ENCODE results near the gene TFG. TPM values are rescaled to one million over a fixed set of nuclear protein-coding genes. Genes with fewer than 3 reads are reported as not detected.

TFG gene
- total RNA-seq, 3 donors from 2014 or later (not counting 1 experiment from before 2014, with no cell fraction given) = 47.6 to 52.8 (median 50.0) TPM

GRCh38 chr3:100732435-100732834 lies 23.1 kb downstream of the TFG start:
- no peak for TF ChIP-seq CTCF (IDR thresholded peaks at IDR 0.05)
- no peaks in the 10 kb centered on the region for H3K9me3 ChIP-seq (ENCODE audit: control insufficient read depth, insufficient read depth, low read length)
- no peaks in the 10 kb centered on the region for H3K9me3 Mint-ChIP-seq
- H3K27ac Mint-ChIP-seq = no peak overlapping the region
- intact Hi-C loops (cut with micrococcal nuclease) = no loop called here
- no peaks in the 10 kb centered on the region for H3K27me3 Mint-ChIP-seq (ENCODE audit: low read depth in 2 of 2)
- H3K36me3 ChIP-seq (ENCODE audit: control insufficient read depth, insufficient read depth, low read length) = peaks cover 61% of the 10 kb centered on the region
- H3K4me3 Mint-ChIP-seq = no peak overlapping the region
- no peak overlapping the region for H3K27ac ChIP-seq (ENCODE audit: low read length)
- H3K4me1 ChIP-seq (ENCODE audit: control insufficient read depth, insufficient read depth, low read length) = no peaks in the 10 kb centered on the region
- no peaks in the 10 kb centered on the region for H3K27me3 ChIP-seq (ENCODE audit: control insufficient read depth, insufficient read depth, low read length)
- no peak for DNase-seq
- H3K36me3 Mint-ChIP-seq = peaks cover 17% of the 10 kb centered on the region
- peaks cover 15 to 19% of the 10 kb centered on the region in 2 donors for H3K4me1 Mint-ChIP-seq
- 100% methylated on average over 1 of the region's 3 CpGs for WGBS (ENCODE audit: insufficient coverage)
- no peak for ATAC-seq
- no peak overlapping the region for H3K4me3 ChIP-seq (ENCODE audit: low read length)

- DNase-seq = peak in 1 of 2 donors; percentile 13
- WGBS (ENCODE audit: insufficient coverage) = no CpG with 5 or more reads among the region's 2 CpGs
Measured at GRCh38 chr3:100737334-100737733, 28.0 kb downstream of the TFG start.

GRCh38 chr3:100740207-100740606 lies 30.9 kb downstream of the TFG start:
- intact Hi-C loops (cut with micrococcal nuclease) = no loop called here
- H3K27me3 Mint-ChIP-seq (ENCODE audit: low read depth in 2 of 2) = no peaks in the 10 kb centered on the region
- no peak overlapping the region for H3K27ac ChIP-seq (ENCODE audit: low read length)
- peaks cover 11% of the 10 kb centered on the region for H3K36me3 Mint-ChIP-seq
- no peaks in the 10 kb centered on the region for H3K9me3 Mint-ChIP-seq
- H3K9me3 ChIP-seq (ENCODE audit: control insufficient read depth, insufficient read depth, low read length) = no peaks in the 10 kb centered on the region
- no peak overlapping the region for H3K4me3 Mint-ChIP-seq
- H3K27ac Mint-ChIP-seq = no peak overlapping the region
- peaks cover 85% of the 10 kb centered on the region for H3K36me3 ChIP-seq (ENCODE audit: control insufficient read depth, insufficient read depth, low read length)
- peak; percentile 12 to 44 (median 32) for ATAC-seq
- WGBS (ENCODE audit: insufficient coverage) = 100% methylated on average over 1 of the region's 1 CpG
- H3K27me3 ChIP-seq (ENCODE audit: control insufficient read depth, insufficient read depth, low read length) = no peaks in the 10 kb centered on the region
- TF ChIP-seq CTCF (IDR thresholded peaks at IDR 0.05) = no peak
- H3K4me3 ChIP-seq (ENCODE audit: low read length) = no peak overlapping the region
- DNase-seq = no peak
- H3K4me1 Mint-ChIP-seq = peaks cover 0 to 8% of the 10 kb centered on the region in 2 donors
- H3K4me1 ChIP-seq (ENCODE audit: control insufficient read depth, insufficient read depth, low read length) = no peaks in the 10 kb centered on the region

More at GRCh38 chr3:100737334-100737733, 28.0 kb downstream of the TFG start:
- Mint-ChIP-seq H3K27me3 (ENCODE audit: low read depth in 2 of 2) (no peaks in the 10 kb centered on the region), H3K4me3 (no peak overlapping the region), H3K9me3 (no peaks in the 10 kb centered on the region), H3K36me3 (peaks cover 11% of the 10 kb centered on the region), H3K4me1 (peaks cover 14 to 19% of the 10 kb centered on the region in 2 donors), H3K27ac (peak overlapping the region in 1 of 2 donors; percentile 9)
- H3K27me3 ChIP-seq (ENCODE audit: control insufficient read depth, insufficient read depth, low read length) = no peaks in the 10 kb centered on the region
- no peak overlapping the region for H3K27ac ChIP-seq (ENCODE audit: low read length)
- H3K4me1 ChIP-seq (ENCODE audit: control insufficient read depth, insufficient read depth, low read length) = no peaks in the 10 kb centered on the region
- H3K36me3 ChIP-seq (ENCODE audit: control insufficient read depth, insufficient read depth, low read length) = peaks cover 80% of the 10 kb centered on the region
- no peaks in the 10 kb centered on the region for H3K9me3 ChIP-seq (ENCODE audit: control insufficient read depth, insufficient read depth, low read length)
- intact Hi-C loops (cut with micrococcal nuclease) = no loop called here
- H3K4me3 ChIP-seq (ENCODE audit: low read length) = no peak overlapping the region
- ATAC-seq = no peak
- TF ChIP-seq CTCF (IDR thresholded peaks at IDR 0.05) = no peak

- no peak overlapping the region for H3K27ac Mint-ChIP-seq
- DNase-seq (no peak), ATAC-seq (no peak)
- H3K4me1 Mint-ChIP-seq = no peaks in the 10 kb centered on the region
- Histone ChIP-seq H3K4me3 (ENCODE audit: low read length) (no peak overlapping the region), H3K27ac (ENCODE audit: low read length) (no peak overlapping the region), H3K4me1 (ENCODE audit: control insufficient read depth, insufficient read depth, low read length) (no peaks in the 10 kb centered on the region), H3K27me3 (ENCODE audit: control insufficient read depth, insufficient read depth, low read length) (no peaks in the 10 kb centered on the region), H3K9me3 (ENCODE audit: control insufficient read depth, insufficient read depth, low read length) (no peaks in the 10 kb centered on the region), H3K36me3 (ENCODE audit: control insufficient read depth, insufficient read depth, low read length) (peaks cover 81% of the 10 kb centered on the region)
- no peak for TF ChIP-seq CTCF (IDR thresholded peaks at IDR 0.05)
- H3K36me3 Mint-ChIP-seq = no peaks in the 10 kb centered on the region
- no peaks in the 10 kb centered on the region for H3K9me3 Mint-ChIP-seq
- H3K27me3 Mint-ChIP-seq (ENCODE audit: low read depth in 2 of 2) = no peaks in the 10 kb centered on the region
- no CpG with 5 or more reads among the region's 3 CpGs for WGBS (ENCODE audit: insufficient coverage)
- H3K4me3 Mint-ChIP-seq = no peak overlapping the region
- intact Hi-C loops (cut with micrococcal nuclease) = no loop called here
Measured at GRCh38 chr3:100743535-100743934, 34.2 kb downstream of the TFG start.
